HG02943 (cell line): ENCODE data around the gene RNF17.
"Not testable (repeated sequence)": the region's sequence is repeated elsewhere in the genome, so short reads cannot be mapped to it uniquely, and the experiment has no call there.

Experiments
- ATAC-seq: cut with Tn5 transposase; IDR thresholded peaks from one replicate; pipeline ENCODE4 v1.9.1; 2021; ENCODE audit warnings: mild to moderate bottlenecking, low read depth, moderate library complexity; ENCODE audit not compliant: unreplicated experiment

Gene RNF17, protein sequence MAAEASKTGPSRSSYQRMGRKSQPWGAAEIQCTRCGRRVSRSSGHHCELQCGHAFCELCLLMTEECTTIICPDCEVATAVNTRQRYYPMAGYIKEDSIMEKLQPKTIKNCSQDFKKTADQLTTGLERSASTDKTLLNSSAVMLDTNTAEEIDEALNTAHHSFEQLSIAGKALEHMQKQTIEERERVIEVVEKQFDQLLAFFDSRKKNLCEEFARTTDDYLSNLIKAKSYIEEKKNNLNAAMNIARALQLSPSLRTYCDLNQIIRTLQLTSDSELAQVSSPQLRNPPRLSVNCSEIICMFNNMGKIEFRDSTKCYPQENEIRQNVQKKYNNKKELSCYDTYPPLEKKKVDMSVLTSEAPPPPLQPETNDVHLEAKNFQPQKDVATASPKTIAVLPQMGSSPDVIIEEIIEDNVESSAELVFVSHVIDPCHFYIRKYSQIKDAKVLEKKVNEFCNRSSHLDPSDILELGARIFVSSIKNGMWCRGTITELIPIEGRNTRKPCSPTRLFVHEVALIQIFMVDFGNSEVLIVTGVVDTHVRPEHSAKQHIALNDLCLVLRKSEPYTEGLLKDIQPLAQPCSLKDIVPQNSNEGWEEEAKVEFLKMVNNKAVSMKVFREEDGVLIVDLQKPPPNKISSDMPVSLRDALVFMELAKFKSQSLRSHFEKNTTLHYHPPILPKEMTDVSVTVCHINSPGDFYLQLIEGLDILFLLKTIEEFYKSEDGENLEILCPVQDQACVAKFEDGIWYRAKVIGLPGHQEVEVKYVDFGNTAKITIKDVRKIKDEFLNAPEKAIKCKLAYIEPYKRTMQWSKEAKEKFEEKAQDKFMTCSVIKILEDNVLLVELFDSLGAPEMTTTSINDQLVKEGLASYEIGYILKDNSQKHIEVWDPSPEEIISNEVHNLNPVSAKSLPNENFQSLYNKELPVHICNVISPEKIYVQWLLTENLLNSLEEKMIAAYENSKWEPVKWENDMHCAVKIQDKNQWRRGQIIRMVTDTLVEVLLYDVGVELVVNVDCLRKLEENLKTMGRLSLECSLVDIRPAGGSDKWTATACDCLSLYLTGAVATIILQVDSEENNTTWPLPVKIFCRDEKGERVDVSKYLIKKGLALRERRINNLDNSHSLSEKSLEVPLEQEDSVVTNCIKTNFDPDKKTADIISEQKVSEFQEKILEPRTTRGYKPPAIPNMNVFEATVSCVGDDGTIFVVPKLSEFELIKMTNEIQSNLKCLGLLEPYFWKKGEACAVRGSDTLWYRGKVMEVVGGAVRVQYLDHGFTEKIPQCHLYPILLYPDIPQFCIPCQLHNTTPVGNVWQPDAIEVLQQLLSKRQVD (N-terminal part only)

DNA sequence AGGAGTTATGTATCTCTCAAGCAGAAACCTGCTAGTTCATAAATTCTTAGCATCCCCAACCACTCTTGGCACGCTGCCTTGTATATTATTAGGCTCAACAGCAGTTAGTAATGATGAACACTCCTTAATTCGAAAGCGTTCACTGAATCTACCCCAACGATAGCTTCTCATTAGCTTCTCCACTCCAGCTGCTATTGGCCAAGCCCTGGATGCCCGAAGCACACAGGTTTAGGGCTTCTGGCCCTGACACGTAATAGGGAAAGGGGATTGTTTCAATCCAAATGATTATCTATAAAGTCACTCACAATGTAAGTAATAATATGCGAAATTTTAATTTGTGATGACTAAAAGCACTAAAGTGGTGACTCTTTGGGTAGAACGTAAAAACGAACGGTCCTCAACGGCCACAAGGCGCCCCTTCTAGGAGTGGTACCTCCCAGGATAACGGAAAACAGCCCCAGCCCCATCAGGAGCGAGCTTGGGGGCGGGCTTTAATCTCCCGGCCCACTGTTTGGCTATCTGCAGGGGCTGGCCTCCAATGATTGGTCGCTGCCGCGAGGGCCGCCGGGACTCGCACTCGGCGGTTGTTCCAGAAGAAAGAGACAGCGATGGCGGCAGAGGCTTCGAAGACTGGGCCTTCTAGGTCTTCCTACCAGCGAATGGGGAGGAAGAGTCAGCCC is at the start of gene RNF17:
Gene RNF17, plus strand, starts transcription at position 574 of the 680 bp plus-strand sequence. Its CDS starts 35 bp downstream, at position 609.
- no peak for ATAC-seq

DNA sequence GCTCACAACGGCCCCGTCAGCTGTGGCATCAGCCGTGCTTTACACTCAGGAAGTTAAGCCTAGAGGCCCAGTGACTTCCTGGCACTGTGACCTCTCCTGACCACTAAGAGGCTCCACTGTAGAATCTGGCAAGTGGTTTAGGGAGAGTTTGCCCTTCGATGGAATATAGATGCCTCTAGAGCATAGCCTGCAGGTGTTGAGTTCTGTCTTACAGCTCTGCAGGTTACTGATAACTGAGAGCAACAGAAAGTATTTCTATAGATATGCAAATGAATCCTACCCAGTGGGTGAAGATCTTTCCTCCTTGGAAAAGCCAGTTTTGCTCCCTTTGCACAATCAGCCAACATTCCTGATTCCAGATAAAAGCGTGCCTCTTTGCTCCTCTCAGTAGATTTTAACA is 48.0 kb upstream of the RNF17 start:
- ATAC-seq: no peak

DNA sequence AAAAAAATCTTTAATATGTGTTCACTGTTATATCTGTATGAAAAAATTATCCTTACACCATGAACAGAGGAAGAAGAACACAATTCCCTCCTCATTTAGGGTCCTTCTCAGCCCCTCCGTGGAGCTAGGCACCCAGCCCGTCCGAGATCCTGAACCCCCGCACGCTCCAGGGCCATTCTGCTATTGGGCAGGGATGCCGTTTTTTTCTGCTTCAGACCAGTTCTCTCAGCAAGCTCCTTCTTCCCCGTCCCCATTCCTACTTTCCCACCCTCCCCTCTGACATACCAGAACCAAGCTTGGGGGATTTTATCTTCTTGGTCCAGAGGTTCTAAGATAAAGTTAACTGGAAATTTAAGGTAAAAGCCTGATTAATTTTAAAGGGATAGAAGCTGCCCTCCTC is 47.5 kb upstream of the RNF17 start:
- ATAC-seq: no peak

DNA sequence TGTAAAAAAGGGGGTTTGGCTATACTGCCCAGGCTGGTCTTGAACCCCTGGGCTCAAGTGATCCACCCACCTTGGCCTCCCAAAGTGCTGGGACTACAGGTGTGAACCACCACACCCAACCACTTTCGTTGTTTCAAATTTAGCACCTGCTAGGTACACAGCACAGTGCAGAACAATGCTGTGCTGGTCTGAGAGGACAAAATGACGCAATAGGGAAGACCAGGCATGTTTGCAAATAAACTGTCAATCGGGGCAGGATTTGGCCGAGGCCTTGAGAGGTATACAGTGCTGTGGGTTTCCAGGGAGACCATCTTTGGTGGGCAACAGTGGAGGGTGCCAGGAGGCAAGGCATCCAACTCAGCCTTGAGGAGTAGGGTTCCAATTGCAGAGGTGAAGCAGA is 46.8 kb upstream of the RNF17 start:
- no peak for ATAC-seq

DNA sequence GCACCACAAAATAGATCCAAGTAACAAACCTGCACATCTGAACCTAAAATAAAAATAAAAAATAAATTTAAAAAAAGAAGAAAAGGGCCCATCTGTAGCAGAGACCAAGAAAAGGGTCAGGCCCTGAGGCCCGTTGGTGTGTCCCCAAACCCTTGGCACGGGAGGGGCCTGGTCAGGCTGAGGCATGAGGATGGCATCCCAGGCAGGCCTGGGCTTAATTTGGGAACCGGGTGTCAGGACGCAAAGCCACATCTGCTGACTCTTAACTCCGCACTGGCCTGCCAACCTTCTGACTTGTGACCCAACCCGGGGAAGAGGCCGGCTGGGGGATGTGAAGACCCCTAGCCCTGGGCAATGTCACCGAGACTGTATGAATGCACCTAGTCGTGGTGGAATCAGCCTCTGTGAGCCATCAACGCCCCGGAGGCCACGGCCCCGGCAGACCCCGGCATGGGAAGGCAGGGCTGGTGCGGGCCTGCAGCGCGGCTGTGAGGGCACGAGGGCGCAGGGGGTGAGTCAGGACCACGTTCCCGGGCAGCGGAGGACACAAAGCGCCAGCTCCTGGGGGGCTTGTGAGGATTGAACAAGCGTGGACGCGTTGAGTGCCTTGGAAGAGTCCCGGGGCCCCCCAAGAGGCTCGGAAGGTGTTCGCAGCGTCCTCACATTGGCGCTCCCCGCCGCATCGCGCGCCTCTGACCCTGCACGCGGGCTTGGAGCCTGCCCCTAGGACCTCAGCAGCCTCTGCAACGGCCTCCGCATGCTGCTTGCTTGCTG is 45.6 kb upstream of the RNF17 start:
- no peak for ATAC-seq

DNA sequence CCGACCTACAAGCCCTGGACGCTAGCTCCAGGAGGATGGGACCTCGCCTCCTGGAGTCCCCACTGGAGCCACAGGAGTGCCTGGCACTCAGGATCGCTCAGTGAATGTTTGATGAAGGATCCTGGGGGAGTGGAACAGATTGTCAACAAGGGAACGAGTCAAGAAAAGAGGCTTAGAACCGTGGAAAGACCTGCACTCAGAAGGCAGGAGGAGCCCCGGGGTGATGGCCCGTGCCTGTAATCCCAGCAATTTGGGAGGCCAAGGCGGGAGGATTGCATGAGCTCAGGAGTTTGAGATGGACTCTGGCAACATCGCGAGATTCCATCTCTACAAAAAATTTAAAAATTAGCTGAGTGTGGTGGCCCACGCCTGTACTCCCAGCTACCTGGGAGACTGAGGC is 44.8 kb upstream of the RNF17 start:
- no peak for ATAC-seq

DNA sequence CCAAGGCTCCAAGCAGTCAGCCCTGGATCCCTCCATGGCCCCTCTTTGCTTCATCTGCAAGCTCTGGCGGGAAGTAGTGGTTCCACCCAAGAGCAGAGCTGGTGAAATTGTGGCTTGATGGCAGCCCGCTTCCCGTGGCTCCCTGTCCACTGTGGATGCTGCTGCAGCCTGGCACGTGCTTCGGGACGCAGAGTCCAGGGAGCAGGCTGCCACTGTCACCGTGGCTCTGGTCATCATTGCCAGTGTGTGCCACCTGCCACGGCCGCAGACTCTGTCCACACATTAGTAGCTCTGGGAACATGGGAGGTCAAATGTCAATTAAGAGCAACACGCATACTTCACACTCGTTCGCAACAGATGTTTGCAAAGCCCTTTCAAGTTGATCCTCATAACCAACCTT is 40.8 kb upstream of the RNF17 start:
- ATAC-seq: no peak

DNA sequence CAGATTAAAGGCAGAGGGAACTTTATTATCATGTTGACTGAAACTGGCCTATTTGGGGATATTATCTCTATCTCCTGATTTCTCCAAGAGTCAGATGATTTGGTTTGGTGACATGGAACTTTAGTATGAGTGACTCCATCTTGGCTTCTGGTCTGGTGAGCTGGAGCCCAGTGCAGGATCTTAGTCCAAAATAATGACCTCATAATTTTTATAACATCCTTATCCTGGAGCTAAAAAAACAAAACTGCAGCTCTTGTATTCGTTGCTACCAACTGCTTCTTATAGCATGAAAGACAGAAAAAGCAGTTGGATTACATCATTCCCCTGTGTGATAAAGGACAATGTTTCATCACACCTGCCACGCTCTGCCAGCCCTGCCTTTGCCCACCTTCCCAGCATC is 39.3 kb upstream of the RNF17 start:
- ATAC-seq: no peak

DNA sequence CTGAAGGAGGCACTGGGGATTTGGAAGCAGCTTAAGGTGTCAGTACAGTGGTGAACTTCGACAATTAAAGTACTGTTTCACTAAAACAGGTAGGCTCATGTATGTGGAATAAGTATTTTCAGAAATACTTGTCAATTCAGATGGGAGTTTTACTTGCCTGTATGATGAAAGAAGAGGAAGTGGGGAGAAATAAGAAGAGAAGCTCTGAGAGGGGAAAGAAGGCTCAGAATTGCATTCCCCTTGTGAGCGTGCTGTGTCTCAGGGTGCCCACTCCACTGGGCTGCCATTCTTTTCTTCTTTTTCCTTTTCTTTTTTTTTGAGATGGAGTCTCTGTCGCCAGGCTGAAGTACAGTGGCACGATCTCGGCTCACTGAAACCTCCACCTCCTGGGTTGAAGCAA is 38.6 kb upstream of the RNF17 start:
- ATAC-seq: no peak

DNA sequence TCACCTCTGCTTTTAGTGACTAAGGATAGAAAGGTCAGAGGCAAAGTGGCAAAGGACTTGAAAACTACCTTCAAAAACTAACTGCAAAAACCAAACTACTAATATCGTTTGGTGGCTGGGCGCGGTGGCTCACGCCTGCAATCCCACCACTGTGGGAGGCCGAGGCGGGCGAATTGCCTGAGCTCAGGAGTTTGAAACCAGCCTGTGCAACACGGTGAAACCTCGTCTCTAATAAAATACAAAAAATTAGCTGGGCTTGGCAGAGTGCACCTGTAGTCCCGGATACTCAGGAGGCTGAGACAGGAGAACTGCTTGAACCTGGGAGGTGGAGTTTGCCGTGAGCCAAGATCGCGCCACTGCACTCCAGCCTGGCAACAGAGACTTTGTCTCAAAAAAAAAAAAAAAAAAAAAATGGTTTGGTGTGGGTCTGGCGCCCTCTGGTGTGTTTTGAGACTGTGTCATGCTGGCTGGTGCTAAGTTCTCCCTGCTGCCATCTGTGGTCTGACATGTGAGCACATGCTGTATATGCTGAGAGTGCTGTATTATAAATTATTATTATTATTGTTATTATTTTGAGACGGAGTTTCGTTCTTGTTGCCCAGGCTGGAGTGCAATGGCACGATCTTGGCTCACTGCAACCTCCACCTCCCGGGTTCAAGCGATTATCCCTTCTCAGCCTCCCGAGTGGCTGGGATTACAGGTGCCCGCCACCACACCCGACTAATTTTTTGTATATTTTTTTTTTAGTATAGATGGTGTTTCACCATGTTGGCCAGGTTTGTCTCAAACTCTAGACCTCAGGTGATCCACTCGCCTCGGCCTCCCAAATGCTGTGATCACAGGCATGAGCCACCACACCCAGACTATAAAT is 36.0 kb upstream of the RNF17 start:
- ATAC-seq: no peak

DNA sequence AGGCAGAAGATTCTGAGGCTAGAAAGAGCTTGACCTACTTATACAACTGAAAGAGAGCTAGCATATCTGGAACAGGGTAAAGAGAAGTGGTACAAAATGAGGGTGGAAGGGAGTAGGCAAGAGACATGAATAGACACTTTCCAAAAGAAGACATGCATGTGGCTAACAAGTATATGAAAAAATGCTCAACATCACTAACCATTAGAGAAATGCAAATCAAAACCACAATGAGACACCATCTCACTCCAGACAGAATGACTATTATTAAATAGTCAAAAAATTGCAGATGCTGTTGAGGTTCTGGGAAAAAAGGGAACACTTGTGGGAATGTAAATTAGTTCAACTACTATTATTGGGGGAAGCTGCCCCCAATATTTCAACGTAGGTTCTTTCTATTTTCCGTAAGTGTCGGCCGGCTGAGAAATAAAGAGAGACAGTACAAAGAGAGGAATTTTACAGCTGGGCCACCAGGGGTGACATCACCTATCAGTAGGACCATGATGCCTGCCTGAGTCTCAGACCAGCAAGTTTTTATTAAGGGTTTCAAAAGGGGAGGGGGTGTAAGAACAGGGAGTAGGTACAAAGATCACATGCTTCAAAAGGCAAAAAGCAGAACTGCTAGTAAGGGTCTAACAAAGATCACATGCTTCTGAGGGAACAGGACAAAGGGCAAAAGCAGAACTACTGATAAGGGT is 32.9 kb upstream of the RNF17 start:
- ATAC-seq: not testable (repeated sequence)

DNA sequence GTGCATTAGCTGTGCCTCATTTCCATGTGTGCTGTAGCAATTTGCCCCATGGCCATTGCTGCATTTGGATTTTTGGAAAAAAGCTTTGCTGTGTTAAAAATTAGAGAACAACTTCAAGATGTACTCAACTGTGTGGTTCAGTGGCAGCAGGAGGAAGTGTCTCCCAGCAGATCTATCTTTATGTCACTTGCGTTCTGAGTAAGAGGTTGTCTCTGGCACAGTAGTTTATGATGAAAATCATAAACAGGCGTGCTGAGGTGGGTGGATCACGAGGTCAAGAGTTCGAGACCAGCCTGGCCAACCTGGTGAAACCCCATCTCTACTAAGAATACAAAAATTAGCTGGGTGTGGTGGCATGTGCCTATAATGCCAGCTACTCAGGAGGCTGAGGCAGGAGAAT is 29.0 kb upstream of the RNF17 start:
- no peak for ATAC-seq

DNA sequence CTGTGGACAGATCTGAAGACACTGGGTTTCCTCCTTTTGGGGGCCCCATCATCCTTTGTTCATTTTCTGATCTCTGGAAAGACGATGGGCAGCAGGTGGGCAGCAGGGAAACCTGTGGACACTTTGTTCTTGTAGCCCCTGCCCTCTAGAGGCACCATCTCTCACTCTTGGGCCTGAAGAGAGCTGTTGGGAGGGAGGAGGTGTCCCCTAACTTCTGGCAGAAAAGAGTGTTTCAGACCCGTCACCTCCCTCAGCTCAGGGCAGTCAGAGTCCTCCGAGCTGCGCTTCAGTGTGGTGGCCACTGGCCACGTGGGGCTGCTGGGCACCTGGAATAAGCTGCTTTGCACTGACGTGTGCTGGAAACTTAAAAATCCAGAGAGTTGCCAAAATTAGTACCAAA is 26.9 kb upstream of the RNF17 start:
- no peak for ATAC-seq

DNA sequence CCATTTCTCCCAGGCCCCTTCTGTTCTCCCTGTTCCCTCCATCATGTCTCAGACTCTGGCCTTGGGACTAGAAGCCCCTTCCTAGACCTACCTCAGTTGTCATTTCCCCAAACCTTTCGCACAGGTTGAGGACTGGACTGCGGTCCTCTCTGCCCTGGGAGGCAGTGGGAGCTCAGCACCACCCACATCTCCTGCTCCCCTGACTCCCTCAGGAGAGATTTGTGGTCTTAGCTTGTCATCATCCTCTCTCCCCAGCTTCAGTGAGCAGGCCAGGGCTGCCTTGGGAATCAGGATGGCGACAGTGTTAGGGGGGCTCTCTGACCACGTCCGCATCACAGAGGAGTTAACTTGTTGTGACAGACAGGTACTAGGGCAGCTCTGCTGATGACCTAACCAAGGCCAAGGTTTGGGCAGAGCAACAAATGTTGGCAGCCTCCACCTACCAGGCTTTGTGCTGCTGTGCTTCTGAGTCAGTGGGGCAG is 25.6 kb upstream of the RNF17 start:
- no peak for ATAC-seq

DNA sequence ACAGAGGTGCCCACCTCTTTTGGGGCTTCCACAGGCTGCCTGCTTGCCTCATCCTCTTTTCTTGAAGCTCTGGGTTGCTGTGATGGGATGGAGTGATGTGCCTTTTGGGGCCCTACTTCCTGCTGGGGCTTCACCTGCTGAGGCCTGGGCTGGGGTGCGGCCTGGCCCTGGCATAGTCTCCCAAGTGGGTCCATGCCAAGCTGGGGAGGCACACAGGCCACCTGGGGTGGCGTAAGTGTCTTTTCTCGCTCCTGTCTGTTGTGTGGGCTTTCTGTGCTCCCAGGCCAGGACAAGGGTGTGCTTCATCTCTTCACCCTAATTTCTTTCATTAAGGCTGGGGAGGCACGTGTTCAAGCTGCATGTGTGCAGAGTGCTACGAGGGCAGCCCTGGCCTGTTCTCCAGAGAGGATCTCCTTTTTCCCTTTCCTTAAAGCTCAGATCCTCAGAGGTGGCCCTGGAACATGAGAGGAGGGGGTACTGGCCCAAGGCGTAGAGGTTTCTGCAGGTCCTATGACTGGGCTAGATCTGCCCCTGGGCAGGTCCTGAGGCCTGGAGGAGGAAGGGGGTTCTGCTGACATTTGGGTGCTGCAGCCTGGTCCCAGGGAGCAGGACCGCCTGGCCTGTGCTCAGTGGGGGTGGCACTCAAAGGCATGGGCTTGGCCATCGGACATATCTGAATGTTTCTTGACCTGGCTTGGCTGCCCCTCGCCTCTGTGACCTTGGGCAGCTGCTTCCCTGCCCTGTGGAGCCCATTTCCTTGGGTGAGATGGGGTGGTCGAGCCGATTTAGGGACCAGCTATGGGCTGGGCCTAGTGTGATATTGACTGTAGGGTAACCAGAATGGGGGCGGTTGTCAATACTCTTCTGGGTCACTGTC is 23.7 kb upstream of the RNF17 start:
- no peak for ATAC-seq

DNA sequence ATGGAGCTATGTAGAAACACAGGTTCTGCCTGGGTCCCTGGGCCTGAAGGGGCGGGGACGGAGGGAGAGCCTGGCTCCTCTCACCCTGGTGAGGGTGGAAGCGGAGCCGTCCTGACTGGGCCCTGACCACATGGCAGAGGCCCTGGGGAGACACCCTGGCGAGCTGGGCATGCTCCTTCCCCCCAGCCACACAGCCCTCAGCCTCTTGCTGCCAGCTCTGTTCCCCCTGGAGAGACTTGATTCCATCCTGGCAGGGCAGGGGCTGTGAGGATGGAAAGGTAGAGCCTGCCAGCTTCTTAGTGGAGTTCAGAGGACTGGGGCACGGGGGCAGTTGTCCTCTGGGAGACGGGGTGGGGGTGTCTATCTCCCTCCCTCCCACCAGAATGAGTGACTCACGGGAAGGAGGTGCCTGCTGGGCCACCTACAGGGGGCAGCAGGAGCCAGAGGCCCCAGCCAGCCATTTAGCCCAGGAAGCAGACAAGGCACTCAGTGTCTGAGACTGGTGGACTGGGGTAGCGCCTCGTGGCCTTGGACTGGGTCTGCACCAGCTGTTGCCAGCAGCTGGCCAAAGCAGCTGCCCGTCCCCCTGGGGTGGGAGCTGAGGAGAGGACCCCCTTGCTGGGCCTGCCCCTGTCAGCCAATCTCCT is 22.8 kb upstream of the RNF17 start:
- no peak for ATAC-seq
